Fibroblast of mammary gland (primary cell): ENCODE measurements around the gene C2orf92.
"Not testable (repeated sequence)": the region's sequence is repeated elsewhere in the genome, so short reads cannot be mapped to it uniquely, and the experiment has no call there.

Experiments
- DNase-seq: peaks from one replicate; pipeline ENCODE4 v3.0.0-alpha.2; 2010; ENCODE audit warnings: low read depth
- H3K4me3 ChIP-seq: 2 replicates; pipeline ENCODE4 v1.5.1; 2011; ENCODE audit warnings: low read depth, mild to moderate bottlenecking, low read length, moderate library complexity; ENCODE audit not compliant: control insufficient read depth
- CTCF ChIP-seq: conservative IDR thresholded peaks from 2 replicates; pipeline ENCODE4 v1.5.1; 2011; ENCODE audit warnings: low read depth, low read length, inconsistent platforms; ENCODE audit not compliant: control insufficient read depth, insufficient read depth

The C2orf92 gene

GRCh38 chr2:97708608-97709007 lies 39.1 kb downstream of the C2orf92 start:
- DNase-seq, result no peak
- H3K4me3 ChIP-seq, result no peak overlapping the region
- no peak for TF ChIP-seq CTCF

GRCh38 chr2:97711394-97711711 lies 41.8 kb downstream of the C2orf92 start:
- no peak for TF ChIP-seq CTCF
- no peak overlapping the region for H3K4me3 ChIP-seq
- DNase-seq, result no peak

GRCh38 chr2:97712175-97712574 lies 42.7 kb downstream of the C2orf92 start:
- H3K4me3 ChIP-seq, DNase-seq: not testable (repeated sequence)

- TF ChIP-seq CTCF, result no peak
- no peak overlapping the region for H3K4me3 ChIP-seq
- no peak for DNase-seq
Observed at GRCh38 chr2:97712693-97713295, 43.3 kb downstream of the C2orf92 start.

- TF ChIP-seq CTCF, result no peak
- no peak within 1 kb of the TSS for H3K4me3 ChIP-seq
Observed at GRCh38 chr2:97713296-97714083, 44.0 kb downstream of the C2orf92 start, which contains the start of gene ZAP70. TSS of gene ZAP70 (plus strand) at chr2:97713576. CDS start at chr2:97724037, 10,461 bp downstream.

GRCh38 chr2:97714084-97714949 lies 44.8 kb downstream of the C2orf92 start:
- no peak for DNase-seq
- H3K4me3 ChIP-seq, result no peak overlapping the region
- no peak for TF ChIP-seq CTCF

More at GRCh38 chr2:97713296-97714083, 44.0 kb downstream of the C2orf92 start, which contains the start of gene ZAP70:
- no peak for DNase-seq

GRCh38 chr2:97714950-97715652 lies 45.6 kb downstream of the C2orf92 start:
- TF ChIP-seq CTCF, result no peak
- no peak overlapping the region for H3K4me3 ChIP-seq
- no peak for DNase-seq
